Stomach (tissue), 9 donors: Measurements from ENCODE around the gene FAM228B. TPM values are rescaled to one million over a fixed set of nuclear protein-coding genes. Genes with fewer than 3 reads are reported as not detected.

ENCODE experiments used
- DNase-seq, 2 donors: peaks; one replicate each; pipeline versions ENCODE4 v3.0.0 to v3.0.0-alpha.2; 2013 to 2019
- H3K27ac ChIP-seq, 5 donors: fragments of 200-600 bp in 4 of 5; sonication (generic) in 4 of 5; one replicate each; pipeline ENCODE4 v1.5.1; 2013 to 2019; ENCODE audit warnings: mild to moderate bottlenecking in 1 of 5, moderate library complexity in 1 of 5
- H3K27me3 ChIP-seq, 3 donors: fragments of 200-600 bp; sonication (generic); one replicate each; pipeline ENCODE4 v1.5.1; 2017 to 2019; ENCODE audit warnings: mixed run types in 1 of 3
- H3K36me3 ChIP-seq, 4 donors: fragments of 200-600 bp; sonication (generic); 1 replicate in 3 of 4; 2 replicates in 1 of 4; pipeline ENCODE4 v1.5.1; 2016 to 2019
- H3K4me1 ChIP-seq, 4 donors: fragments of 200-600 bp; sonication (generic); one replicate each; pipeline ENCODE4 v1.5.1; 2016 to 2019
- H3K4me3 ChIP-seq, 4 donors: fragments of 200-600 bp; sonication (generic) in 3 of 4; one replicate each; pipeline ENCODE4 v1.5.1; 2016 to 2019; ENCODE audit warnings: mild to moderate bottlenecking in 1 of 4
- H3K9me3 ChIP-seq, 4 donors: fragments of 200-600 bp; sonication (generic); one replicate each; pipeline ENCODE4 v1.5.1; 2016 to 2019
- EP300 ChIP-seq: sonication (generic); formaldehyde crosslinking; IDR thresholded peaks from one replicate; pipeline ENCODE4 v1.6.1; 2017; ENCODE audit warnings: antibody characterized with exemption
- POLR2A ChIP-seq, 4 donors: fragments of 450-650 bp; IDR thresholded peaks; one replicate each; pipeline ENCODE4 v1.6.1; 2016; ENCODE audit warnings: antibody characterized with exemption in 4 of 4, control low read depth in 2 of 4, mild to moderate bottlenecking in 1 of 4, moderate library complexity in 1 of 4
- POLR2AphosphoS5 ChIP-seq, 3 donors: sonication (generic); formaldehyde crosslinking; IDR thresholded peaks; one replicate each; pipeline ENCODE4 v1.6.1; 2016; ENCODE audit warnings: antibody characterized with exemption in 3 of 3
- WGBS, 5 donors: extraction: QIAGEN DNeasy Blood & Tissue Kit in 3 of 5; methylation state at CpG; one replicate each; pipeline versions ENCODE4 v1.1.5 to v1.1.7; 2013 to 2018; 5-methylcytosine and 5-hydroxymethylcytosine counted together
- intact Hi-C: fragments of 100-400 bp; cut with DNase I; formaldehyde crosslinking; loops from one replicate; pipeline ENCODE4 v1.15.1; 2023; ENCODE audit warnings: low total_unique reads
- polyA plus RNA-seq, 3 donors: library from polyadenylated mRNA; stranded (reverse); fragments of 200-250 nt; gene quantifications; one replicate each; pipeline ENCODE4 v1.2.3, GENCODE V29; 2013
- total RNA-seq, 5 donors: library from RNA; depleted of rRNA; stranded (reverse); fragments of >200 nt; gene quantifications; one replicate each; pipeline versions ENCODE4 v1.1.0 to v1.2.3, GENCODE V29; 2014 to 2016
- TF ChIP-seq, protein P1 (sequence below), 7 experiments: fragments of 450-650 bp in 4 of 7; fragments of 200-600 bp in 3 of 7; sonication (generic) in 3 of 7; IDR thresholded peaks; one replicate each; pipeline ENCODE4 v1.5.1; 2016 to 2019; ENCODE audit warnings: antibody characterized with exemption in 7 of 7, control low read depth in 2 of 7, mild to moderate bottlenecking in 1 of 7
- donor health status: healthy with polysubstance abuse.
- donor health status: Bipolar disorder and iron deficiency.
- donor health status: healthy.

Gene FAM228B
- total and polyA plus RNA-seq, 8 donors = 8.4 to 43.2 (median 14.5) TPM; not detected in 1

DNA sequence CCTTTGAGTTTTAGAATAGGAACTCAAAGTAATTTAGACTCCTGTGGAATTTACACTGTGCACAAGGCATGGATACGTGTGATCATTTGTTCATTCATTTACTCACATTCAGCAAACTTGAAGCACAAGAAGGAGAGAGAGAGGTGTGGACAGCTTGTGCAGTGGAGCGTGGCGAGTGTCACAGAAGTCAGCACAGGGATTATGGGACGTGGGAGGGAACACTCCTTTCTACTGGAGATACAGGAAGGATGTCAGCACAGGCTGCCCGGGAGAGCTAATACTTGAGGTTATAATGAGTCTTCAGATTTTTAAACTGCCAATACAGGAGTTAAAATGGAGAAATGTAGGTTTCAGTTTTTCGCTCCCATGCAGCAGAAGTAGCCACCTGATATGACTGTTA lies 58.6 kb downstream of the FAM228B start:
- WGBS, 5 donors = 80 to 89% (median 85%) methylated on average over 6 of the region's 6 CpGs
- Histone ChIP-seq H3K4me1 (no peaks in the 10 kb centered on the region), H3K4me3 (no peak overlapping the region), H3K9me3 (peaks cover 0 to 3% (median 0%) of the 10 kb centered on the region in 4 donors), H3K36me3 (no peaks in the 10 kb centered on the region), H3K27ac (no peak overlapping the region), H3K27me3 (no peaks in the 10 kb centered on the region)
- TF ChIP-seq, protein P1, sequence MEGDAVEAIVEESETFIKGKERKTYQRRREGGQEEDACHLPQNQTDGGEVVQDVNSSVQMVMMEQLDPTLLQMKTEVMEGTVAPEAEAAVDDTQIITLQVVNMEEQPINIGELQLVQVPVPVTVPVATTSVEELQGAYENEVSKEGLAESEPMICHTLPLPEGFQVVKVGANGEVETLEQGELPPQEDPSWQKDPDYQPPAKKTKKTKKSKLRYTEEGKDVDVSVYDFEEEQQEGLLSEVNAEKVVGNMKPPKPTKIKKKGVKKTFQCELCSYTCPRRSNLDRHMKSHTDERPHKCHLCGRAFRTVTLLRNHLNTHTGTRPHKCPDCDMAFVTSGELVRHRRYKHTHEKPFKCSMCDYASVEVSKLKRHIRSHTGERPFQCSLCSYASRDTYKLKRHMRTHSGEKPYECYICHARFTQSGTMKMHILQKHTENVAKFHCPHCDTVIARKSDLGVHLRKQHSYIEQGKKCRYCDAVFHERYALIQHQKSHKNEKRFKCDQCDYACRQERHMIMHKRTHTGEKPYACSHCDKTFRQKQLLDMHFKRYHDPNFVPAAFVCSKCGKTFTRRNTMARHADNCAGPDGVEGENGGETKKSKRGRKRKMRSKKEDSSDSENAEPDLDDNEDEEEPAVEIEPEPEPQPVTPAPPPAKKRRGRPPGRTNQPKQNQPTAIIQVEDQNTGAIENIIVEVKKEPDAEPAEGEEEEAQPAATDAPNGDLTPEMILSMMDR (IDR thresholded peaks at IDR 0.05) = no peak
- TF ChIP-seq POLR2A (IDR thresholded peaks at IDR 0.05) (no peak), EP300 (no peak), POLR2AphosphoS5 (IDR thresholded peaks at IDR 0.05) (no peak)
- no peak for DNase-seq
- intact Hi-C loops = no loop called here

DNA sequence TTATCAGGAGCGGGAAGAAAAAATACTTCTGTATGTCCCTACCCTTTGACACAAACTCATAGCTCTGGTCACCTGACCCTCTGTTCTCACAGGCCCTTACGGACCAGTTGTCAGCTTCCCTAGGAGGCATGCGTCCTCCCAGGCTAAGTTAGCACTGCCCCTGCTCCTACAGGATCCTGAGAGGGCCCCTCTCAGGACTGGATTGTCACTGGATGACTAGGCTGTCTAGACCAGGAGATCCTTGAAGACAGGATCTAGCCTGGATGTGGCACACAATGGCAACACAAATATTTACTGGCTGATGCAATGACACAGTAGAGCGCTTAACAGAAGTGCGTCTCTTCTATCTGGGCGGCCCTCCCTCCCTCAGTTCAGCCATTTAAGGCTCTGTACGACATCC lies 59.2 kb downstream of the FAM228B start:
- intact Hi-C loops = no loop called here
- DNase-seq = no peak
- H3K27me3 ChIP-seq = no peaks in the 10 kb centered on the region
- no peaks in the 10 kb centered on the region for H3K4me1 ChIP-seq
- H3K9me3 ChIP-seq = peaks cover 0 to 3% (median 0%) of the 10 kb centered on the region in 4 donors
- peaks cover 0 to 3% (median 0%) of the 10 kb centered on the region in 4 donors for H3K36me3 ChIP-seq
- no peak for TF ChIP-seq POLR2AphosphoS5 (IDR thresholded peaks at IDR 0.05)
- TF ChIP-seq POLR2A (IDR thresholded peaks at IDR 0.05) = no peak
- TF ChIP-seq EP300 = no peak
- TF ChIP-seq, protein P1 (IDR thresholded peaks at IDR 0.05) = no peak
- H3K27ac ChIP-seq = no peak overlapping the region
- no peak overlapping the region for H3K4me3 ChIP-seq
- WGBS, 5 donors = 90 to 95% (median 91%) methylated on average over 7 of the region's 7 CpGs

DNA sequence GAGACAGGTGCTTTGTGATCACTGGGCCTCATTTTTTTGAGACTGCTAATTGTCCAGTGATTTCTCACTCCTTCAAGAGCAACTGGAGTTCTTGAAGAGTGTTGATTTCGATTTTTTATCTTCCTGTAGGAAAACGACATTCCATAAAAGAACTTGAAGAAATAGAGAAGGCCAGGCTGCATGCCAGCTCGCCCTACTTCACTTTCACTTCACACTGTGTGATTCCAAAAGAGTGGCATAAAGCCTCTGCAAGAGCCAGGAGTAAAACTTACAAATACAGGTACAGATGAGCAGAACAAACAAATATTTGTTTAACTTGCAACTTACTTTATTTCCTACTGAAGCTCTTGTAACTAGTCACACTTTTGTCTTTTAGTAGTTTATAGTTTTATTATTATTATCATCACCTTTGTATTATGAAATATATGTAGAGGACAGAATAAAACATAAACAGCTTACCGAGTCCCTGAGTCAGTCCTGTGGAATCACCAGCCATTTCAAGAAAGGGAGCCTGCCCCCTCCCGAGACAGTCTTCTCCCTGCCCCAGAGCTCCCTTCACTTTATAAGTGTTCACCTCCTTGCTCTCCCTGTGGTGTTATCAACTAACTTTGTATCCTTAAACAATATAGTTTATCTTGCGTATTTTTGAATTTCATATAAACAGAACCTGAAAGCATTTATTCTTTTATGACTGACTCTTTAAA lies 60.2 kb downstream of the FAM228B start:
- H3K4me1 ChIP-seq = no peaks in the 10 kb centered on the region
- no peak overlapping the region for H3K4me3 ChIP-seq
- H3K9me3 ChIP-seq = peaks cover 0 to 3% (median 0%) of the 10 kb centered on the region in 4 donors
- no peak overlapping the region for H3K27ac ChIP-seq
- DNase-seq = no peak
- TF ChIP-seq, protein P1 (IDR thresholded peaks at IDR 0.05) = no peak
- TF ChIP-seq POLR2A (IDR thresholded peaks at IDR 0.05) (no peak), POLR2AphosphoS5 (IDR thresholded peaks at IDR 0.05) (no peak), EP300 (no peak)
- intact Hi-C loops = no loop called here
- H3K36me3 ChIP-seq = peaks cover 0 to 4% (median 2%) of the 10 kb centered on the region in 4 donors
- WGBS, 5 donors = 59 to 72% (median 67%) methylated on average over 6 of the region's 6 CpGs
- no peaks in the 10 kb centered on the region for H3K27me3 ChIP-seq

DNA sequence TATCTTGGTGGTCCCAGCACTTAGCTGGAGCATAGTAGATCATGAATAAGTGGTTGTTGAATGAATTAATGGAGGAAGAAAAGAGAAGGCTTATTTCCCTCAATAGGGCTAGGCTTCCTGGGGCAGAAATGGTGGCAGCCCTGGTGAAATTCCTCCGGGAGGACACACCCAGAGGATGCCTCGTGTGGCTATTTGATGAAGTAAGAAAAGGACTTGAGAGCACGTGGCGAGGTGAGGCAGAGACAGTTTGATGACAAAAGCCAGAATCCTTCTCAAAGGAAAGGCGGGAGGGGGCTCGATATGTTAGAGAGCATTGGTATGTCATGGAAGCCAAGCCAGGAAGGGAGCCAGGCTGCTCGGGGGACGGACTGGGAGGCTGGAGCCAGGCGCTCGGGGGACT lies 66.3 kb downstream of the FAM228B start:
- Histone ChIP-seq H3K4me3 (no peak overlapping the region), H3K36me3 (peaks cover 0 to 10% (median 4%) of the 10 kb centered on the region in 4 donors), H3K9me3 (peaks cover 0 to 3% (median 0%) of the 10 kb centered on the region in 4 donors), H3K4me1 (no peaks in the 10 kb centered on the region), H3K27ac (no peak overlapping the region), H3K27me3 (no peaks in the 10 kb centered on the region)
- no peak for TF ChIP-seq POLR2AphosphoS5 (IDR thresholded peaks at IDR 0.05)
- no peak for DNase-seq
- WGBS, 5 donors = 82 to 85% (median 84%) methylated on average over 10 of the region's 10 CpGs
- intact Hi-C loops = no loop called here

DNA sequence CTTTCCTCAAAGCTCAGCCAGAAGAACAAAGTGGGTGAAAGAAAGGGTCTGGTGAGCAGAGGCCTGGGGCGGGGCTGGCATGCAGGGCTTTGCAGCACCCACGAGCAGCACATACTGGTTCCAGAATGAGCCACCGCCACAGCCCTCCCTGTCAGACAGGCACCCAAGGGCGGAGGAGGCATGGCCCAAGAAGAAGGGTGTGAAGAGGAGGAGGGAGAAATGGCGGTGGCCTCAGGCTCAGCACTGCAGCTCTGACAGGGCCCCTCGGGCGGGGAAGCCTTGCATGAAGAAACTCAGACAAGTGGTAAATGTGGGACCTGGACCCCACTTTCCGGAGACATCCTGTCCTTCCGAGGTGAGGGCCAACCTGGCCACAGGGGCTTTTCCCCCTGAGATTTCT lies 67.2 kb downstream of the FAM228B start:
- Histone ChIP-seq H3K27me3 (no peaks in the 10 kb centered on the region), H3K9me3 (peaks cover 0 to 2% (median 0%) of the 10 kb centered on the region in 4 donors), H3K36me3 (peaks cover 0 to 10% (median 4%) of the 10 kb centered on the region in 4 donors), H3K4me3 (no peak overlapping the region), H3K27ac (no peak overlapping the region), H3K4me1 (no peaks in the 10 kb centered on the region)
- TF ChIP-seq POLR2A (IDR thresholded peaks at IDR 0.05) (no peak), EP300 (no peak), POLR2AphosphoS5 (IDR thresholded peaks at IDR 0.05) (no peak)
- TF ChIP-seq, protein P1 (IDR thresholded peaks at IDR 0.05) = no peak
- WGBS, 5 donors = 80 to 88% (median 84%) methylated on average over 9 of the region's 9 CpGs
- no peak for DNase-seq
- intact Hi-C loops = no loop called here
